HG03442 (cell line): ENCODE data around the gene FYN.

Source experiments
- ATAC-seq: cut with Tn5 transposase; IDR thresholded peaks from one replicate; pipeline ENCODE4 v1.9.1; 2021; ENCODE audit warnings: mild to moderate bottlenecking, moderate library complexity; ENCODE audit not compliant: unreplicated experiment

The FYN gene

DNA sequence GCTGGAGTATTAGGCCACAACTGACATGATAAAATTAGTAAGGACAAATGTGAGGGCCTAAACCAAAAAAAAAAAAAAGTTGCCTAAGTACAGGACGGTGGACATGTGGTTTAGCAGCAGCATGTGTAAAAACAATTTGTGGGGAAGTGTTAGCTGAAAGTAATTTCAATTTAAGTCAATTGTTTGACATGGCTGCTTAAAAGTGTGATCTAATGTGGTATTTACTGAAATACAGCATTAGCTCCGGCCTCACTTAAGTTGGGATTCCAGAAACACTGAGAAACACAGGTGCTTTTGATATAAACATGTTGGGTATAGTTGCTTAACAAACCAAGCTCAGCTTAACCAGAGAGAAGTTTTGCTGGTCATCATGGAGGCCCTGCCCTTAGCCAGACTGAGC lies 119.7 kb downstream of the FYN start:
- ATAC-seq, result no peak

DNA sequence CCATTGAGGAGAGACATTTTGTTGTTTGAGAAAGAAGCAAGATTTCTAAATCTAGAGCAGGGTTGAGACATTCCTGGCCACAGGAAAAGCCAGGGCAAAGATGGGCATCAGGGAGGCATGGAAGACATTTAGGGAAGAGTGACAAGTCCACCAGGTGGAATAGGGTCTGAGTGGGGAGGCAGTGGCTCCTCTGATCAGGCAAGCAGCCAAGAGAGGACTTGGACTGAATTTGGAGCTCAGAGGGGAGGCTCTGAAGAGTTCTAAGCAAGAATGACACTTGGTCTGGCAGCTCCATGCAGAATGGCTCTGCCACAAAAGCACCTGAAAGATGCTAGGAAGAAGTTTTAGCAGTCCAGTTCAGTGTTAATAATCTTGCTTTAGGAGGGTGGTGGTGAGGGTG lies 120.8 kb downstream of the FYN start:
- no peak for ATAC-seq

DNA sequence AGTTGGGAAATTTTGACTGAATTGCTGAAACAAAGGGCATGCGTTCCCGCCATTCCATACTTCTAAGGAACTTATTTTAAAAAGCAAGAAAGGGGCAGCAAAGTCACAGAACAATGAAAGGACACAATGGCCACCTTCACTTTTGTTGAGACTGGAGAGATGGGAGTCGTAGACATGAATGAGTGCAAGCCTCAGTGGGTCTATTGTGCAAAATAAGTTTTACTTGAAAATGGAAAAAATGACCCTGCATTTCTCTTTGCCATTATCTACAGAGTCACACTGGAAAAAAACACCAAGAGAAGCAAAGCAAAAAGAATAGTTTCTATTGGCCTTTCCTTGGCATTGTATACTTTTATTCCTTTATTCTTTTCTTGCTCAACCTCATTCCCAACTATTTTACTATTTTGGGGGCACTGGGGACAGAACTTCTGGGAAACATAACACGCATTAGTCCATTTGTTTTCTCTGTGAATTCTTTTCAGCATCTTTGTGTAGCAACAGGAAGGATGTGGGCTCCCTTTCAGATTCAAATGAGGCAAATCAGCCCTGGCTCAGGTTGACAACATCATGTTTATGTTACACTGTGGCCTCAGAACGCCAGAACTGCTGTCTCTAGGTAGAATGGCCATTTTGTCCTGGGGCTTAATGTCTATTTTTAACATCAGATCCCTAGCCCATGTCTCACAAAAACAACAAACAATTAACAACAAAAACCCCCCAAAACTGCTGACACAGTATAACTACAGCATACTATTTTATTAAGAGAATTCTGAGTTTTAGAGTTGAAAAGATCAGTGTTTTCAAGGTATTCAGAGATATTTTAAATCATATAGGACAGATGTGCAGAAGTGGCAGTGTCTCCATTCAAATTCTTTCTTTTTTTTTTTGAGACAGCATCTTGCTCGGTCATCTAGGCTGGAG lies 122.2 kb downstream of the FYN start:
- ATAC-seq, result peak; percentile 94

DNA sequence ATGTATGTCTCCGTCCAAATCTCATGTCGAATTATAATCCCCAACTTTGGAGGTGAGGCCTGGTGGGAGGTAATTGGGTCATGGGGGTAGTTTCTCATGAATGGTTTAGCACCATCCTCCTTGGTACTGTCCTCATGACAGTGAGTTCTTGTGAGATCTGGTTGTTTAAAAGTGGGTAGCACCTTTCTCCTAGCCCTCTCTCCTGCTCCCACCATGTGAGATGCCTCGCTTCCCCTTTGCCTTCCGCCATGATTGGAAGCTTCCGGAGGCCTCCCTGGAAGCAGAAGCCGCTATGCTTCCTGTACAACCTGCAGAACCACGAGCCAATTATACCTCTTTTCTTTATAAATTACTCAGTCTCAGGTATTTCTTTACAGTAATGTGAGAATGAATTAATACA lies 123.1 kb downstream of the FYN start:
- no peak for ATAC-seq

DNA sequence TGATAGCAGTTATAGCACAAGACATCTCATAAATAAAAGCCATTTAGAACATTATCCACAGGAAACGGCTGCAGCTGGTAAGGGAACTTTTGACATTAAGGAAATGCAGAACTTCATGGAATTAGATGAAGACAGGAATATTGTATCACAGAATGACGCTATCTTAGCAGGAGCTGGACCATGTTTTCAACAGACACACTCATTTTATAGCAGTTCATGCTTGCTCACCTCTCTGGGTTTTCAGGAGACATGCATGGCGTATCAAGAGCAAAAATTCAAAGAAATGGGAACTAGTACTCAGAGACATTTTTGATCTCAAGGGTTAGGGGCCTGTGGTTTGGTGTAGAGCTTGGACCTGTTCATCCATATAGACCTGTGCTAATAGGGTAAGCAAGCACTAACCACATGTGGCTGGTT lies 125.0 kb downstream of the FYN start:
- ATAC-seq, result no peak

DNA sequence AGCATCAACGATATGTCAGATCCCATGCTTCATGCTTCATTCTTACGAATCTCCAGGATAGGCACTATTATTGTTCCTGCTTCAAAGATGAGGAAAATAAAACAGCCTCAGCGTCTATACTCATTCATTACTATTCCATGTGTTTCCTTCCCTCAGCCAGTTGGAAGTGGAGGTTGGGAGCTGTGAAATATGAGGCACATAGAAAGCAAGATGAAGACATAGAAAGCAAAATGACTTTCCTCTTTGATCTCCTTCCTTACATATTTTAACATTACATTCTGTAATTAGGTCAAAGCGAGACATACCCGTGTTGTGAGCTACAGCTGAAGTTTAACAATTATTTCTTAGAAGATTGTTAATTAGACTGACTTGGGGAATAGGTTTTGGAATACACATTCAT lies 125.4 kb downstream of the FYN start:
- no peak for ATAC-seq

DNA sequence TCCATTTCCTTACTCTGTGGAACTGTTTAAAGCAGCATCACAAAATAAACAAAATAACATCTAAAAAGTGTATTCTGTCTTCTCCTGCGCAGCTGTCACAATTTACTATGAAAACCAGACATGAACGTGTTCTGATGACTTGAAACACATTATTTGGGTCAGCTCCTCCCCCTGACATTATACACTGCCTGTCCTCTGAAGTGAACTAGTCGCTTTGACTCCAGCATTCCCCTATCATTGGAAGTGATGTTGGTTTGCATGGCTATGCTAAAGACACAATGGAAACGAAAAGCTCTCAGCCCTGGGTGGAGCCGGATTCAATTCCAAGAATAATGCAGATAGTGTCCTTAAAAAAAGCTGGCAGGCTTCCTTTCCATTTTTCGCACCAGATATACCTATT lies 125.9 kb downstream of the FYN start:
- ATAC-seq, result no peak

DNA sequence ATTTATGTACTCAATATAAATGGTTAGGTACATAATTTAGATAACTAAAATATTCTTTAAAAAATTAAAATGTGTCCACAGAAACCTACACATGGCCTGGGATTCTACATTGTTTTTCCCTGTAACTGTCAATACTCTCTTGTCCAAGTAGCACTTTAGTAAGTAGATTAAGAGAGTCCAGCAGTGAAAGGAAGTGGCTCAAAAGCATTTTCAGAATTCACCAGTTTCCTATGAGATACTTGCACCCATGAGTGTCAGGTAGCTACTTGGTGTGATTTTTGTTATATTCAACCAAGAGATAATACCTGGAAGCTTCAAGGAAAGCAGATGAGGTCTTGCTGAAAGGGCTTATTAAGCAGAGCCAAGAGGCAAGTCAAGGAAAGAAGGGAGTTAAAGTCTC lies 126.3 kb downstream of the FYN start:
- ATAC-seq, result no peak

DNA sequence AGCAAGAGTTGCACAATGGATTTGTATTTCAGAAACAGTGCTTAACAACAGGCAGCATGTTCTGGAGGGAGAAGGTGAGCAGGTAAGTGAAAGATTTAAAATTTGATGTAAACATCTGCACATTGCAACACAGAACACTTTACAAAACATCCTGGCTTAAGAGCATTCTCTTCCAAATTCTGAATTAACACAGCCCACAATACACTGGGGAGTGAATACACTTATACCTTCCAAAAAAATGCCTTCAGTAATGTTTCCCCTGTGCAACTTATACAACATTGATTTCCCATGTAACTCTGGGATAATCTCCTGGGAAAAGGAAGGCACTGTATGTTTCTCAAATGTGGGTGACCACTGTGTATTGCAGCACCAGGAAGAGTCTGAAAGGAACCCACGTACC lies 127.6 kb downstream of the FYN start:
- ATAC-seq, result no peak

DNA sequence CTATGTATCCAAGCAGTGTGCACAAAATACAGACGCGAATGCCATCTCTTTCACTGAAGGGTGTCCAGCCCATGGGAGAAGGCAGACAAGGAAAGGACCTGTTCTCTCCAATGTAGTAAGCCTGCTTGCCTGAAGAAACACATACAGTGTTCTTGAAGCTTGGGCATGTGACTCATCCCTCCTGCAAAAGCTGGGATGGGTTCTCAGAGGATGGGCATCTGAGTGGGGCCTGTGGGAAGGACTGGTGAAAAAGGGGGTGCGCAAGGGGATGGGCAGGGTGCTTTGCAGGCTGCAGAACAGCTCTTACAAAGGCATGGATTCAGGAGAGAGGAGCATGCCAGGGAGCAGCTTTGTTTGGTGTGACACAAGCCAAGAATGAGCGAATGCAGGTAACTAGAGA lies 128.1 kb downstream of the FYN start:
- ATAC-seq, result no peak

DNA sequence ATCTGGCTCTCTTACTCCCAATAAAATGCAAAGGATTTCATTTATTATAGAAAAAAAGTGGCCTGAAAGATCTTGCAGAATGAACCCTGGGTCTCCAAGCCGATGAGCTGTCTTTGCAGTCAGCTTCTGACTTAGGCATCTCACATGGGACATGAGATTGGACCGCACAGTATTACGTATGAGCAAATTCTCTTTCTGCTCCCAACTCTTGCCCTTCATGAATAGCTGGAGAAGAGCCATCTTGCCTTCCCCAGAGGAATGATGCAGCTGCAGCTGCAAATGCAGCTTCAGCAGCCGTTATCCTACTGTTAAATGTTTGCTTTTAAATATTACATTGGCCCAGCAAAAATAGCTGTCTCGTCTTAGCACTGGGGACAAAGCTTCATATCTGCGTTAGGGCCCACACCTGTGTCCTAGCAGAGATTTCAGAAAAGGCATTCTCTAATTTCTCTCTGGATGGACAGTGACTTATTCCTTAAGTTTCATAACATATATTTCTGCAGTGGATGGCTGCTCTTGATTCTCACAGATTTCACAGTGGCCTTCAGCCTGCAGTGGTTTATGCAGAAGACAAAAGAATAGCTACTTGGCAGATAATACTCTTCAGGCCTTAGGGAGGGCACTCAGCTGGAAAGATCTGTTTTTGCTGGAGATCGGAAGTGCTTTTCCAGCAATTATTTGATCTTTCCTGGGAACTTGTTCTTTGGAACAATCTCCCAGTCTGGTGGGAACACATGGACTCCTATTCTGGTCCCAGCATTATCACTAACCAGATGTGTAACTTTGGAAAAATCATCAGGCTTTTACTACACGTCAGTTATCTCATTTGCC lies 129.2 kb downstream of the FYN start:
- ATAC-seq, result no peak

DNA sequence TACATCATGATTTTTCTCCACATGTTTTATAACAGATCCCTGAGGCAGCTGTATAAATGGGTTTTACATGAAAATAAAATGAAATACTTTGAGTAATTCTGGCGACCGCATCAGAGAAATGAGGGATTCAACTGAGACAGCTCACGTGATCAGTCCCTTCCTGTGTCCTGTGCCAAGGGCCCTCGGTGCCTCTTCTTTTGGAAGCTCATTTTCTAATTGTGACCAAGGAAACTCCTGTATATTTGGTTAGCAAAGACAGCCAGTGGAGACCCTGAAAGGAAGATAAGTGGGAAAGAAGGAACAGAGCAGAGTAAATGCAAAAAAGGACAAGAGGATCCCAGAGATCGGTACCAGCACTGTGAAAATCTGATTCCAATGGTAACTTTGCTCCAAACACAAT lies 129.9 kb downstream of the FYN start:
- no peak for ATAC-seq

DNA sequence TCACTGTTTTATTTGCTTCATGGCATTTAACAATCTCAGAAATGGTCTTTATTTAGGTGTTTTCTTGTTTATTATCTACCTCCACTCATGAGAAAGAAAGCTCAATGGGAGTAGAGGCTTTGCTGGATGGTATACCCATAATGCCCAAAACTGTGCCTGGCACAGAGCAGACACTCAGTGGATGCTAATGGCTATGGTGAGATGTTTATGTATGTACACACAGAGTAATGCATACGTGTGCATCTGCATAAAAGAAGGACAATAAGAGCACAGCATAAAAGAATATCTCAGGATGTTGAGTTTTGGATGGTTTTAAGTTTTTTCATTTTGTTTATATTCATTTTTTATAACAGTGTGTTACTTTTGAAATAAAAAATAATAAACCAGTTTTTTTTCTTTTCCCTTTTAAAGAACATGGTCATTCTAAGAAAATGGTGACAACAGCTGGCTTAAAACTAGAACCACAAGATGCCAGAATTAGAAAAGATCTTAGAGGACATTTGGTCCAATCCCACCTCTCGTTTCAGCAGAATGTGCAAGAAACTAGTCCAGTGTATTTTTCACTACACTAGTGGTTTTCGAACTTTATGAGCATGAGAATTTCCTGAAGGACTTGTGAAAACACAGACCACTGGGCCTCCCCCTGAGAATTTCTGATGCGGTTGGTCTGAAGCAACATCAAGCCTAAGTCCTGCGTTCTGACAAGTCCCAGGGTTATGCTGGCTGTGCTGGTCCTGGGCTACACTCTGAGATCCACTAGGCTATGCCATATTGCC lies 131.9 kb downstream of the FYN start:
- peak; percentile 57 for ATAC-seq

DNA sequence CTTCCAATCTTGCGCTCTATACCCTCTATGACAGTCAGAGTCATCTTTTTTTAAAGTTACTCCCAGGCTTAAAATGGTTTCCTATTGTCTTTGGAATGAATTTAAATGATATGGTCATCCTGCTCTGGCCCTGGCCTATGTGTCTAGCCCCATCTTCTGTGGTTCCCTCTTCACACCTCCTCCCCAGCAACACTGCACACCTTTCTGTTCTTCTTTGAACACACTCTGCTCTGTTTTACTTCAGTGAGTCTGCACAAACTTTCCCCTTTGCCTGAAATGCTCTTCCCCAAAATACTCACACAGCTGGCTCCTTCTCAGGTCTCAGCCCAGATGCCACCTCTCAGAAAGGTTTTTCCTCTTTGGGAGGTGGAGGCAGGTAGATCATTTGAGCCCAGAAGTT lies 132.7 kb downstream of the FYN start:
- no peak for ATAC-seq

DNA sequence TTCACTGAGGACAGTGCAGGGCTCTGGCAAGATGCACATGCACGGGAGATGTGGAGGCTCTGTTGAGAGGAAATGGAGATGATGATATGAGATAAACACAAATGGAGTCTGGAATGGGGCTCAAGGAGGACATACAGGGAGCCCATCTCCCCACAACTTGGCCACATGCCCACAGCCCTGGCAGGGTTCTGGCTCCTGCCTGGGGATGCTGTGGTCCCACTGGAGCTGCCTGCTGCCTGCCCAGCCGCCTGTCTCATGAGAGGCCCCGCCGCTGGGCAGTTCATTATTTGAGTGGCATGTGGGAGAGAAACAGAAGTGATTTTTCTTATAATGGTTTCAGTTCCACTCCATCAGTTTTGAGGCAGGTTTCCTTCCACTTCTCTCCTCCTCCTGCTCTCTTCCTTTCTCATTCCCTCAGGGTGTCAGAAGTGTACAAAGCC lies 134.0 kb downstream of the FYN start:
- ATAC-seq, result no peak

DNA sequence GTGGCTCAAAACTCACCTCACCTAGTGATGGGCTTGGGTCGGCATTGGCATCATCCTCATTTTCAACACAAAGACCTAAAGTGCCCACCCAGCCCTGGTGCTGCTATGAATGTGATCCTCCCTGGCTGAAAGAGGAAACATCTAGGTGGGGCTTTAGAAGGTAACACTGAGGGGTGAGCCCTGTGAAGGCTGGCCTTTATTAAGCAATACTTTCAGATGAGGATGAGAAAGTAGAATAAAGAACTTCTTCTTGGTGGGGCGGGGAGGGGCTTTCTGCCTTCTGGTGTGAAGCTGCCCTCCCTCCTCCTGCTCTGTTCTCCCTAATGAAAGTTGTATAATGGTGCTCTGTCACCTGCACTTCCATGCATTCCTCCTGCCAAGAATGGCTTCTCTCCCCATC lies 134.6 kb downstream of the FYN start:
- ATAC-seq, result no peak

DNA sequence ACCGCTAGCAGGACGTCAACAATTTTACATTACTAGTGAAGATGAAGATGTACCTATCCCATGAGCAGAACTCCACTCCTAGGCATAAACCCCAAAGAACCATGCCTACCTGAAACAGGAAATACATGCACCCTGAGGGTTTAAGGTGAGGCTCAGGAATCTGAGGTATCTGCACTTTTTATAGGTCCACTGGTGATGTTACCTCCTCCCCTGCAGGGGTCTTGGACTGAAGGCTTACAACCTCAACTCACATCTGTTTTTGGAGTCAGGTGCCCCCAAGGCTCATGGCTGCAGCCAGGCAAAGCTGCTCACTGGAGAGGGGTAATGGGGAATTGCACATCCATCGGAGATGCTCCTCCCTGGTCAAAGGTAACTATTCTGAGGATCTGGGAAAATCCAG lies 135.1 kb downstream of the FYN start:
- no peak for ATAC-seq

DNA sequence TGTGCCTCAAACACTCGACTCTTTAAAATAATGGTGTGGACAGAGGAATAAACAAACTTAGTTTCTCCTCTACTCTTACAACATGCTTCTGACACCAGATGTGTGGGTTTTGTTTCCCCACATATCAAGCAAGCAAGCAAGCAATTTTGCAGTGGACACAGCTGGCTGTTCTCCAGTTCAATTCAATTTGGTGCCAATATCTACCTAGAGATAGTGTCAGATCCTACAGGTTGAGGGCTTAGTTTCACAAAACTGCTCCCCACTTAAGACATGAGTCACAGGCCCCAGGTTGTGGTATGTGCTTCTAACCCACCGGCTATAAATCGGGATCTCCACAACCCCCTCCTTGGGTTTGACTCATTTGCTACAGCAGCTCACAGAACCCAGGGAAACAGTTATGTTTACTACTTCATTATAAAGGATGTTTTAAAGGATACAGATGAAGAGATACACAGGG lies 136.2 kb downstream of the FYN start:
- no peak for ATAC-seq

DNA sequence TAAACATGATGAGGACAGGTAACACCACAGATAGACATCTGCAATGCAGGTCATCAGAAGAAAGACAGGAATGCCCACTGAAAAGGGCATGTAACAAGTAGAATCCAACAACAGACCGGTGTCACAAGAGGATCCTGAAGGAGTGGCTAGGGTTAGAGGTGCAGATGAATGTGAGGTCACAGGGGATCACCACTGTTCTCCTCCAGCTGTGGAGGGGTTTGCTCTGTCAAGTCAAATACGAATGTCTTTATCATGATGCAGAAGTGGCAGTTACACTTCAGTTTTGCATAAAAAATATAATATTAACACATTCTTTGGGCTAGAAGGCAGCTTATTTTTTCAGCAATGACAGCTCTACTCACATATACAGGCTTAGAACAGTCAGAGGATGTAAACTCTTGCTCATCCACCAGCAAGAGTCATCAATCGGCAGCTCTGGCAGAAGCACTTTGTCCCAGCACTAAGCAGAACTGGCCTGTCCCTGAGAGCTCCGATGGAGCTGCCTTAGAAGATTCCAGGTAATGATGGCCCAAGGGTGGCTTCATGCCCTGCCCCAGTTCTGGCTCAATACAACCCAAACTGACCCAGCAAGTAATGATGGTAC lies 137.1 kb downstream of the FYN start:
- no peak for ATAC-seq
